ENCODE measurements around the gene RNF31. TPM values are rescaled to one million over a fixed set of nuclear protein-coding genes. Genes with fewer than 3 reads are reported as not detected.
A peak's percentile ranks its signal among the peaks of the same experiment; 100 is the strongest.

Gene RNF31
- total RNA-seq, 4 donors from 2014 or later = 26.8 to 35.6 (median 32.4) TPM

DNA sequence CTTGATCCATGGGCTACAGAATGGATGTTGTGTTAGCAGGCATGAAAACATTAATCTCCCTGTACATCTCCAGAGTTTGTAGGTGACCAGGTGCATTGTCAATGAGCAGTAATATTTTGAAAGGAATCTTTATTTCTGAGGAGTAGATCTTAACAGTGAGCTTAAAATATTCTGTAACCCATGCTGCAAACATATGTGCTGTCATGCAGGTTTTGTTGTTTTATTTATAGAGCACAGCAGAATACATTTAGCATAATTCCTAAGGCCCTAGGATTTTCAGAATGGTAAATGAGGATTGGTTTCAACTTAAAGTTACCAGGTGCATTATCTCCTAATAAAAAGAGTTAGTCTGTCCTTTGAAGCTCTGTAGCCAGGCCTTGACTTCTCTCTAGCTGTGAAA lies 20.4 kb upstream of the RNF31 start:
- DNase-seq = no peak
- Histone ChIP-seq H3K4me1 (peaks cover 0 to 8% (median 0%) of the 10 kb centered on the region in 3 donors), H3K27me3 (no peaks in the 10 kb centered on the region), H3K36me3 (peaks cover 11 to 33% (median 17%) of the 10 kb centered on the region in 3 donors), H3K27ac (no peak overlapping the region), H3K9me3 (no peaks in the 10 kb centered on the region), H3K4me3 (no peak overlapping the region)
- intact Hi-C loops (cut with DNase I) = no loop called here
- TF ChIP-seq POLR2A (IDR thresholded peaks at IDR 0.05) (no peak), CTCF (IDR thresholded peaks at IDR 0.05) (no peak)

DNA sequence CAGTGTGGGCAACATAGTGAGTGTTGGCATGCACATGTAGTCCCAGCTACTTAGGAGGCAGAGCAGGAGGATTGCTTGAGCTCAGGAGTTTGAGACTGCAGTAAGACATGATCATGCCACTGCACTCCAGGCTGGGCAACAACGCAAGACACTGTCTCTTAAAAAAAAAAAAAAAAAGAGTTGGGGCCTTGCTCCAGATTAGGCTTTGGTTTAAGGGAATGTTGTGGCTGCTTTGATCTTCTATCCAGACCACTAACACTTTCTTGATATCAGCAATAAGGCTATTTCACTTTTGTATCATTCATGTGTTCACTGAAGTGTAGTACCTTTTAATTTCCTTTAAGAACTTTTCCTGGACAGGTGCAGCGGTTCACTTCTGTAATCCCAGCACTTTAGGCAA lies 19.6 kb upstream of the RNF31 start:
- Histone ChIP-seq H3K4me1 (peaks cover 0 to 15% (median 0%) of the 10 kb centered on the region in 3 donors), H3K4me3 (no peak overlapping the region), H3K36me3 (peaks cover 8 to 26% (median 10%) of the 10 kb centered on the region in 3 donors), H3K27ac (no peak overlapping the region), H3K9me3 (no peaks in the 10 kb centered on the region), H3K27me3 (no peaks in the 10 kb centered on the region)
- 75 to 95% methylated on average over 2 of the region's 2 CpGs for WGBS, 2 donors
- intact Hi-C loops (cut with DNase I) = no loop called here
- TF ChIP-seq CTCF (IDR thresholded peaks at IDR 0.05) (no peak), POLR2A (IDR thresholded peaks at IDR 0.05) (no peak)
- no peak for DNase-seq

DNA sequence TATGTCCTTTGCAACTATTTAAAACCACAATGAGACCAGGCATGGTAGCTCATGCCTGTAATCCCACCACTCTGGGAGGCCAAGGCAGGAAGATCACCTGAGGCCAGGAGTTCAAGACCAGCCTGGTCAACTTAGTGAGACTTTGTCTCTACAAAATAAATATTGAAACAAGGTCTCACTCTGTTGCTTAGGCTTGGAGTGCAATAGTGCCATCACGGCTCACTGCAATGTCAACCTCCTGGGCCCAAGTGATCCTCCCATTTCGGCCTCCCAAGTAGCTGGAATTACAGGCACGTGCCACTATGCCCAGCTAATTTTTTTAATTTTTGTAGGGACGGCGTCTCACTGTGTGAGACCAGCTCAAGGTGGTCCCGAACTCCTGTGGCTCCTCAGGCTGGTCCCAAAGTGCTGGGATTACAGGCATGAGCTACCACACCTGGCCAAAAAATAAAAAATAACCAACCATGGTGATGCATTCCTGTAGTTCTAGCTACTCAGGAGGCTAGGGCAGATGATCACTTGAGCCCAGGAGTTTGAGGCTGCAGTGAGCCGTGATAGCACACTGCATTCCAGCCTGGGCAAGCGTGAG lies 17.8 kb upstream of the RNF31 start:
- TF ChIP-seq CTCF (IDR thresholded peaks at IDR 0.05) = no peak
- no peak for TF ChIP-seq POLR2A (IDR thresholded peaks at IDR 0.05)
- Histone ChIP-seq H3K27me3 (no peaks in the 10 kb centered on the region), H3K4me1 (peaks cover 0 to 16% (median 0%) of the 10 kb centered on the region in 3 donors), H3K27ac (no peak overlapping the region), H3K9me3 (no peaks in the 10 kb centered on the region), H3K36me3 (peaks cover 0 to 7% (median 0%) of the 10 kb centered on the region in 3 donors), H3K4me3 (no peak overlapping the region)
- 89 to 95% methylated on average over 8 of the region's 8 CpGs for WGBS, 2 donors
- intact Hi-C loops (cut with DNase I) = no loop called here
- no peak for DNase-seq

DNA sequence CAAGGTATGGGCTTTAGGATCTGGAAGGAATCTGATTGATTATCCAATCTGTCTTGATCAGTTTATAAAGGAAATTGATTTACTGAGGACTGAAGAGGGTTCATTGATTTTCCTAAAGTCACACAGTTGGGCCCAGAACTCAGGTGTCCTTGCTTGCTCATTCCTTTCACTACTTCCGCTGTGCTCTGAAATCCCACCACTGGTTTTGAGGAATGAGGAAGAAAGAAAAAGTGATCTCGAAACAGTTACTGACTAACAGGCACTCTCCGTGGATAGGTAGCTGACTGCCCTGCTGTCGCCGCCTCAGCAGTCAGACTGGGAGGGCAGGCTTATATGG lies 16.9 kb upstream of the RNF31 start, which contains the start of gene FITM1:
Gene FITM1 (plus strand): TSS at position 280 of the 337 bp plus-strand sequence. CDS start 905 bp downstream, outside the sequence.
- Histone ChIP-seq H3K4me3 (no peak within 1 kb of the TSS), H3K27ac (peak within 1 kb of the TSS in 2 of 4 donors; percentile 59 to 81), H3K4me1 (peaks cover 3 to 22% (median 3%) of the 10 kb centered on the region in 3 donors), H3K27me3 (no peaks in the 10 kb centered on the region), H3K9me3 (no peaks in the 10 kb centered on the region), H3K36me3 (no peaks in the 10 kb centered on the region)
- TF ChIP-seq POLR2A (IDR thresholded peaks at IDR 0.05) (no peak), CTCF (IDR thresholded peaks at IDR 0.05) (no peak)
- DNase-seq = no peak
- 84 to 91% methylated on average over 5 of the region's 5 CpGs for WGBS, 2 donors
- intact Hi-C loops (cut with DNase I) = no loop called here

DNA sequence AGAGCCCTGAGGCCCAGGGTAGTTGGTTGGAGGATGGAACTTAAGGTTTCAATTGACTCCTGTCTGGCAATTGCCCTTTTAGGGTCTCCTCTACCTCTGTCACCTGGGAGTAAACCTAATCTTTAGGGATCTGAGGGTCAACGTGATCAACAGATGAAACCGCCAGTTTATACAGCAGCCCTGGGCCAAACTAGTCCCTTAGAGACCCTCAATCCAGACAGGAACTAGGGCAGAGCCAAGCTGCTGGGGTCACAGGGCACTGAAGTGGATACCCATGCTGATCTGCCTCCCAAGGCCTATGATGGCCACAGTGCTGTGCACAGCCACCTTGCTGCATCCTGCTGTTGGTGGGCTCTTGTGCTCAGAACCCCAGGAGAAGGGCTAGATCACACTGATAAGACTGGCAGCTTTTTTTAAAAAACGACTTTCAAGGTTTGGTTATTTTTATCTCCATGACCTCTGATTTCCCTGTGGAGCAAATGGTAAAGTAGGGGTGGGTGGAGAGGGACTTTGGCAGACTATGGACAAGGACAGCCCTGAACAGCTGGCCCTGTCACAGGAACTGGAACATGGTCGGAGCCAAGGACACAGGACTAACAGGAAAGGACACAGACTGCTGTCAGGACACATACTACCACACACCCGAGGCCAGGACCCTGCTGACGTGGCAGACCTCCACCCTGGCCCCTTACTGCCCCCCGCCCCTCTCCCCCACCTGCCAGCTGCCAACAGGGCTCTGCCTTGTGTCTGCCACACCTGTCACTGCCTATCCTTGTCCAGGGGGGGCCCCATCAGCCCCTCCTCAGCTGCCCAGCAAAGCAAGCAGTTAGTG lies 16.4 kb upstream of the RNF31 start:
- no peaks in the 10 kb centered on the region for H3K36me3 ChIP-seq
- no peak for DNase-seq
- H3K9me3 ChIP-seq = no peaks in the 10 kb centered on the region
- intact Hi-C loops (cut with DNase I) = no loop called here
- H3K4me3 ChIP-seq = no peak overlapping the region
- 10 to 71% methylated on average over 1 to 5 of the region's 7 CpGs for WGBS, 2 donors
- H3K27ac ChIP-seq = peak overlapping the region in 2 of 4 donors; percentile 59 to 81
- H3K27me3 ChIP-seq = no peaks in the 10 kb centered on the region
- no peak for TF ChIP-seq POLR2A (IDR thresholded peaks at IDR 0.05)
- TF ChIP-seq CTCF (IDR thresholded peaks at IDR 0.05) = no peak
- H3K4me1 ChIP-seq = peaks cover 4 to 25% (median 5%) of the 10 kb centered on the region in 3 donors

Measured in esophagus squamous epithelium (tissue), 5 donors.